Aorta (tissue), 5 donors: ENCODE measurements around the gene MXRA8. TPM values are rescaled to one million over a fixed set of nuclear protein-coding genes. Genes with fewer than 3 reads are reported as not detected.
"Not testable (repeated sequence)": the region's sequence is repeated elsewhere in the genome, so short reads cannot be mapped to it uniquely, and the experiment has no call there.

Experiments used
- ATAC-seq: fragments of 200-7000 bp; cut with Tn5 transposase; one replicate; pipeline ENCODE4 v1.9.1; 2022; ENCODE audit warnings: moderate library complexity; ENCODE audit not compliant: low FRiP score
- DNase-seq, 2 donors: peaks; one replicate each; pipeline ENCODE4 v3.0.0-alpha.2; 2020
- H3K27ac ChIP-seq, 2 donors: one replicate each; pipeline ENCODE4 v1.5.1; 2013; ENCODE audit warnings: low read length in 2 of 2, mild to moderate bottlenecking in 2 of 2, moderate library complexity in 2 of 2, control low read depth in 1 of 2, inconsistent platforms in 1 of 2, low read depth in 1 of 2
- H3K27me3 ChIP-seq, 2 donors: one replicate each; pipeline ENCODE4 v1.6.1; 2013; ENCODE audit warnings: control low read depth in 1 of 2, low read length in 1 of 2, mild to moderate bottlenecking in 1 of 2, moderate library complexity in 1 of 2; ENCODE audit not compliant: insufficient read depth in 2 of 2, control insufficient read depth in 1 of 2
- H3K36me3 ChIP-seq, 2 donors: one replicate each; pipeline ENCODE4 v1.6.1; 2013; ENCODE audit warnings: control low read depth in 1 of 2, low read length in 1 of 2, mild to moderate bottlenecking in 1 of 2; ENCODE audit not compliant: insufficient read depth in 2 of 2, control insufficient read depth in 1 of 2
- H3K4me1 ChIP-seq, 2 donors: one replicate each; pipeline ENCODE4 v1.6.1; 2013; ENCODE audit warnings: low read length in 2 of 2, control low read depth in 1 of 2, mild to moderate bottlenecking in 1 of 2, moderate library complexity in 1 of 2; ENCODE audit not compliant: insufficient read depth in 2 of 2, control insufficient read depth in 1 of 2
- H3K4me3 ChIP-seq, 2 donors: one replicate each; pipeline ENCODE4 v1.5.1; 2013; ENCODE audit warnings: low read length in 2 of 2, control low read depth in 1 of 2, mild to moderate bottlenecking in 1 of 2
- H3K9me3 ChIP-seq: one replicate; pipeline ENCODE4 v1.6.1; 2013; ENCODE audit warnings: mild to moderate bottlenecking, low read length; ENCODE audit not compliant: control insufficient read depth
- WGBS, 2 donors: extraction: QIAGEN DNeasy Blood & Tissue Kit; methylation state at CpG; one replicate each; pipeline ENCODE4 v1.1.7; 2013; 5-methylcytosine and 5-hydroxymethylcytosine counted together
- intact Hi-C, 2 donors: fragments of 100-400 bp; cut with DNase I; formaldehyde crosslinking; loops; one replicate each; pipeline versions ENCODE4 v1.14.2 to v1.15.0; 2022
- polyA plus RNA-seq, 2 donors: library from polyadenylated mRNA; stranded (reverse); fragments of 200-250 nt; gene quantifications; one replicate each; pipeline ENCODE4 v1.2.3, GENCODE V29; 2013
- total RNA-seq, 2 donors: library from RNA; stranded (reverse); fragmentation: NEBNext Ultra II Directional; extraction: Animal tissue kit (Norgen Biotek cat#: 25700); gene quantifications; one replicate each; pipeline ENCODE4 v1.2.1, GENCODE V29; 2021
- donor health status: healthy with polysubstance abuse.
- donor health status: Bipolar disorder and iron deficiency.
- donor health status: DM: no; HTN: no; CAD: no.
- donor health status: DM: no; HTN: no; CAD: no.
- donor health status: DM: yes; HTN: yes; CAD: no.

The MXRA8 gene
- total and polyA plus RNA-seq, 4 donors, result 52.3 to 364 (median 163) TPM

DNA sequence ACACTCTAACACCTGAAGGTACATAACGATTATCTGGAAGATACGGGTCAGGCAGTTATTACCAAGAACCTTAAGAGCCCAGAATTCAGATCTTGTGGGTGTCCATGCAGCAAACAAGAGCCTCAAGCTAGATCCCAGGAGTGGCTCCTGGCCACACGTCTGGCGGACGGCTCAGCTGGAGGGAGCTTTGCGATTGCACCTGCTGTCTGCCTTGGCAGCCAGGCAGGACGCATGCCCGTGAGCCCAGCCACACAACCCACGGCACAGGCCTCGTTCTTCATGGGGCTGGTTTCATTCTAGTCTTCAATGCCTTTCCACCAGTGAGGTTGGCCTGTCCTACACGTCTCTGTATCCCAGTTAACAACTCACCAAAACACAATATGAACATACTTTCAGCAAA is 35.1 kb upstream of the MXRA8 start:
- Histone ChIP-seq H3K36me3 (peaks cover 0 to 14% of the 10 kb centered on the region in 2 donors), H3K9me3 (no peaks in the 10 kb centered on the region), H3K4me3 (no peak overlapping the region), H3K27ac (no peak overlapping the region), H3K27me3 (no peaks in the 10 kb centered on the region), H3K4me1 (no peaks in the 10 kb centered on the region)
- DNase-seq (no peak), ATAC-seq (no peak)
- WGBS, 2 donors, result 90 to 91% methylated on average over 11 of the region's 11 CpGs
- intact Hi-C loops, result no loop called here

DNA sequence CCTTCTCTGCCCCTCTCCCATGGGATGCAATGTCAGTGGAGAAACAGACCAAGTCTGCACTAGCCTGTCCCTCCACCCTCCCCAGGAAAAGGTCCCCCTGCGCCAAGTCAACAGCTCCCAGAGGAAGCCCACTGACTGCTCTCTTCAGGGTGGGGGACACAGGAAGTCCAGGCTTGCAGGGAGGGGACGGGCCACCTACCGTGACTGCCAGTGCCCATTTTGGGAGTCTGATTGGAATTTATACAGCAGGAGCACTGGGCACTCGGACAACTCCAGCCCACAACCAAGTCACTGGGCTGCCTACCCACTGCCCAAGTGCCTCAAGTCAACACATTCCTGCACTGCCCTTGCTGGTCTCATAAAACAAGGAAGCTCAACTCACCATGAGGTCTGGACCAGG is 34.7 kb upstream of the MXRA8 start:
- H3K9me3 ChIP-seq, result no peaks in the 10 kb centered on the region
- ATAC-seq (no peak), DNase-seq (no peak)
- no peaks in the 10 kb centered on the region for H3K4me1 ChIP-seq
- H3K36me3 ChIP-seq, result peaks cover 1 to 15% of the 10 kb centered on the region in 2 donors
- no peak overlapping the region for H3K4me3 ChIP-seq
- intact Hi-C loops, result no loop called here
- H3K27ac ChIP-seq, result no peak overlapping the region
- H3K27me3 ChIP-seq, result no peaks in the 10 kb centered on the region
- WGBS, 2 donors, result 83 to 88% methylated on average over 4 of the region's 4 CpGs

DNA sequence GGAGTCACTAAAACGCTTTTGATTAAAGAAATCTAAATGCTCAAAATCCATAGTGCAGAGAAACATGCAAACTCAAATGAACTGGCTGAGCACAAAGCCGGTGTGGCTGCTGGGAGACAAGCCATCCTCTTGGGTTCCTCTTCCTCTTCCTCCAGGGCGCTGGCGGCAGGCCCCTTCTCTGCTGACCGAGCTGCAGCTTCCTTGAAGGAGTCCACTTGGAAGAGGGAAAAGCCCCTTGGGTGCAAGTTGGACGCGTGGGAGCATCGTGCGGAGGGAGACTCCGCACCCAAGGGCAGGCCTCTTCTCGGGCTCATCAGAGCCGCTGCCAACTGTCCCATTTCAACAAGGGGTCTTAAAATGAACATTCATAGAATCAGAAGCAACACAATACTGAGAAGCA is 32.9 kb upstream of the MXRA8 start:
- Histone ChIP-seq H3K4me3 (no peak overlapping the region), H3K4me1 (no peaks in the 10 kb centered on the region), H3K27ac (no peak overlapping the region), H3K36me3 (peaks cover 3 to 24% of the 10 kb centered on the region in 2 donors), H3K9me3 (no peaks in the 10 kb centered on the region), H3K27me3 (no peaks in the 10 kb centered on the region)
- ATAC-seq (no peak), DNase-seq (no peak)
- WGBS, 2 donors, result 87 to 88% methylated on average over 12 of the region's 12 CpGs
- intact Hi-C loops, result no loop called here

DNA sequence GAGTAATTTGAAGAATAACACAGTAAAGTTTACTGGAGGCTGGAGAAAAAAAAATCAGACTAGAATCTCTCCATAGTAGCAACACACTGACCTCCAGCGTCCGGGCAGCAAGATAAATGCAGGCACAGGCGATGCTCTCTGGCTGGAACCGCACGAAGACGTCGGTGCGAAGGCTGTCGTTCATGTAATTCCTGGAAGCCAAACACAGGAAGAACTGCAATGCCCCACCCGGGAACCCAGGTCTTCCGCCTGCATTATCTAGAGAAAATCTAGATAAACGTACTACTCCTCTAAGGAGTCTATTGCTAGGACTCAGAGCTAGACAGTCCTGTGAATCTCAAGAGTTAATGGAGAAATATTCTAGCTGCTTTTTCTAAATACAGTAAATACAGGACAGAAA is 32.3 kb upstream of the MXRA8 start:
- ATAC-seq, result no peak
- 88 to 90% methylated on average over 12 of the region's 12 CpGs for WGBS, 2 donors
- intact Hi-C loops, result no loop called here

DNA sequence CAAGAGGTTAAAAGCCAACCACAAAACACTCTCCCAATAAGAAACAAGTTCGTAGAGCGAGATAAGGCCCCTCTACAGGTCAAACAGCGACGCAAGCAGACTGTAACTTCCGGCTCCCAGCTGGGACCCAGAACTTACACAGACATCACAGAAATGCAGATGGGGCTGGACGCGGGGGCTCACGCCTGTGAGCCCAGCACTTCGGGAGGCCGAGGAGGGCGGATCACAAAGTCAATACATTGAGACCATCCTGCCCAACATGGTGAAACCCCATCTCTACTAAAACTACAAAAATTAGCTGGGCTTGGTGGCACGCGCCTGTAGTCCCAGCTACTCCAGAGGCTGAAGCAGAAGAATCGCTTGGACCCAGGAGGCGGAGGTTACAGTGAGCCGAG is 29.7 kb upstream of the MXRA8 start:
- H3K4me1 ChIP-seq, result no peaks in the 10 kb centered on the region
- no peaks in the 10 kb centered on the region for H3K9me3 ChIP-seq
- 95 to 98% methylated on average over 16 of the region's 16 CpGs for WGBS, 2 donors
- peaks cover 3 to 23% of the 10 kb centered on the region in 2 donors for H3K36me3 ChIP-seq
- H3K27me3 ChIP-seq, result no peaks in the 10 kb centered on the region
- no peak overlapping the region for H3K27ac ChIP-seq
- DNase-seq, result no peak
- H3K4me3 ChIP-seq, result no peak overlapping the region
- intact Hi-C loops, result no loop called here
- no peak for ATAC-seq

More for the DNA sequence above, 32.3 kb upstream of the MXRA8 start:
- Histone ChIP-seq H3K36me3 (peaks cover 3 to 27% of the 10 kb centered on the region in 2 donors), H3K27ac (no peak overlapping the region), H3K27me3 (no peaks in the 10 kb centered on the region), H3K9me3 (no peaks in the 10 kb centered on the region), H3K4me3 (no peak overlapping the region), H3K4me1 (no peaks in the 10 kb centered on the region)
- DNase-seq, result no peak

DNA sequence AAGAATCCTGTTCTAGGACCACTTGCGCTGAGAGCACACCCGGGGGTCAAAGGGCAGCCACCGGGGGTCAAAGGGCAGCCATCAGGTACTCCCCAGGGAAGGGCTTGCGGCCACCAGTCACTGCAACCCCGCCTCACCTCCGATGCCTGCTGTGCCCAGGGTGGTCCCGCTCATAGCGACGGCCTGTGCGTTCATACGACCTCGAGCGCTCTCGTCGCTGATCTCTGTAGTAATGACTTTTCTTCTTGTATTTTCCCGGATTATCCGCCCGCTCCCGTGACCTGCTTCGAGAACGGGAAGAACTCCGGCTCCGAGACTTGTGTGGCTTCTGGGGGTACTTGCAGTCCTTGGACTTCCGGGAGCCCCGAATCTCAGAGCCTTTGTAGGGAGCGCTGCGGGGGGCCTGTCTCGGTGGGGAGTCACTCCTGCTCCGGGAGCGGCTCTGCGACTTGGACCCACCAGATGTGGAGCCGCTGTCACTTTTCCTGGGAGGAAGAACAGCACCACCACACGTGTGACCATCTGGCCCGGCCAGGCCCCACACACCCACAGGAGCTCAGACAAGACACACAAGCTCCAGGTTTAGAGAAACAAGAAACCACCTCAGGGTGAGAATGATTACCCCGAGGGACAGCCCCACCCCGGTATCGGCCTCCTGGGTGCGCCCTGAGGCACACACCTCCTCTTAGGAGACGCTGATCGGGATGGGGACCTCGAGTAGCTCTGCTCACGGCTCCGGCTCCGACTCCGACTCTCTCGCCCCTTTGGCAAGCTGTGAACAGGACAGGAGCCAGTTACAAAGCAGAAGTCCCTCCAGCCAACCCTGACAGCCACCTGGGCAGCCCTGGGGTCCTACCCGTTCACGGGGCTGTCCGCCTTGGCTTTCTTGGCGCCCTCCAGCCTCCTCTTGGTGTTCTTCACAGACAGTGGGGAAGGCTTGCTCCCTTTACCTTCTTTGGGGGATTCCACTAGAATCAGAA is 29.0 kb upstream of the MXRA8 start:
- no peak for DNase-seq
- Histone ChIP-seq H3K4me3 (no peak overlapping the region), H3K36me3 (peaks cover 3 to 21% of the 10 kb centered on the region in 2 donors), H3K27me3 (no peaks in the 10 kb centered on the region), H3K9me3 (no peaks in the 10 kb centered on the region), H3K27ac (no peak overlapping the region), H3K4me1 (no peaks in the 10 kb centered on the region)
- 94% methylated on average over 50 of the region's 50 CpGs for WGBS, 2 donors
- intact Hi-C loops, result no loop called here
- ATAC-seq, result no peak

DNA sequence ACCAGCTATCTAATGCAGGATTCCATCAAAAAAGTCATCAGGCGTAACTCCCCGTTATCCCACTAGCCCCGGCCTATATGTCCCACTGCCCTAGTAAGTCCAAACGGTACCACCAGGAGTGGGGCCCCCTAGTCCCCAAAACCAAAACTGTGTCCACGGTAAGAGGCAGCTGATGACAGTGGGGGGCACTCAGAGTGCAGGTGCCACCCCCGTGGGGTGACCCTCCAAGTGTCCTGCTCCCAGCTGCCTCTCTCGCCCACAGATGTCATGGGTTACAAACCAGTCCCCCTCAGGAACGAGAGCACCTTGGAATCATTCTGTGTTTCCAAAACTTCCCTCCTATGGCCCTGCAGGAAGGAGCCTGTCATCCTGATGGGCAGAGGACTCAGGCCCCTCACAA is 27.6 kb upstream of the MXRA8 start:
- peaks cover 3 to 18% of the 10 kb centered on the region in 2 donors for H3K36me3 ChIP-seq
- ATAC-seq (no peak), DNase-seq (no peak)
- no peaks in the 10 kb centered on the region for H3K9me3 ChIP-seq
- intact Hi-C loops, result no loop called here
- no peak overlapping the region for H3K4me3 ChIP-seq
- H3K27me3 ChIP-seq, result no peaks in the 10 kb centered on the region
- no peaks in the 10 kb centered on the region for H3K4me1 ChIP-seq
- H3K27ac ChIP-seq, result no peak overlapping the region
- WGBS, 2 donors, result 91 to 92% methylated on average over 8 of the region's 8 CpGs

DNA sequence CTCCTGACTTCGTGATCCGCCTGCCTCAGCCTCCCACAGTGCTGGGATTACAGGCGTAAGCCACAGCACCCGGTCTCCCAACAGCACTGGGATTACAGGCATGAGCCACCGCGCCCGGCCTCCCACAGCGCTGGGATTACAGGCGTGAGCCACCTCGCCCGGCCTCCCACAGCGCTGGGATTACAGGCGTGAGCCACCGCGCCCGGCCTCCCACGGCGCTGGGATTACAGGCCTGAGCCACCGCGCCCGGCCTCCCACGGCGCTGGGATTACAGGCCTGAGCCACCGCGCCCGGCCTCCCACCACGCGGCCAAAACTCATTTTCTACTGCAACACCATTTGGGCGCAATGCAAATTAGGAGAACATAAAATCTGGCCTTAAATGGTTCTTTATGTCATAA is 27.0 kb upstream of the MXRA8 start:
- intact Hi-C loops, H3K4me3 ChIP-seq, H3K4me1 ChIP-seq, H3K27ac ChIP-seq, ATAC-seq, DNase-seq, H3K9me3 ChIP-seq, H3K27me3 ChIP-seq: not testable (repeated sequence)
- 94 to 95% methylated on average over 29 of the region's 29 CpGs for WGBS, 2 donors
- H3K36me3 ChIP-seq, result peaks cover 3 to 18% of the 10 kb centered on the region in 2 donors

DNA sequence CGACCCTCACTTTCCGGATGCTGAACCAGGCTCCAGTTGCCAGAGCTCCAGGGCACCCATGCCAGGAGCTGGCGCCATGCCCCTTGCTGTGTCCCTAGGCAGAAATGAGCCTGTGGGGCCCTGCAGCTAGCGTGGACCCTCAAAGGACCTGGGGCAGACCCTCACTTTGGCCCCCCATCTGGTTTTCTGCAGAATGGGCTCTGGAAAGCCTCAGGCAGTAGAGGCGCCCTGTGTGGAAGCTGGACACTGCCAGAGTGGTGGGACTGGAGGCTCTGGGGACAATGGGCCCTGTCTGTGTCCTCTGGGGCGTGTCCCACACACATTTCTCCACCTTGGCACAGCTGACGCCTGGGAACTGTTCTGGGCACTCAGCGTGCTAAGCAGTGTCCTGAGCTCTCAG is 22.9 kb upstream of the MXRA8 start:
- Histone ChIP-seq H3K36me3 (peaks cover 0 to 3% of the 10 kb centered on the region in 2 donors), H3K4me1 (no peaks in the 10 kb centered on the region), H3K27ac (no peak overlapping the region), H3K4me3 (no peak overlapping the region), H3K9me3 (no peaks in the 10 kb centered on the region), H3K27me3 (no peaks in the 10 kb centered on the region)
- ATAC-seq (no peak), DNase-seq (no peak)
- WGBS, 2 donors, result 66 to 69% methylated on average over 8 of the region's 8 CpGs
- intact Hi-C loops, result no loop called here
